Measurements from ENCODE around the gene RIT1. TPM values are rescaled to one million over a fixed set of nuclear protein-coding genes. Genes with fewer than 3 reads are reported as not detected.

The RIT1 gene
- total and polyA plus RNA-seq, 2 of the 8 experiments (the other 6 are each of a cell fraction or from before 2014, with no cell fraction given): 25.3 to 26.8 TPM

- Histone ChIP-seq H2AK5ac (ENCODE audit: low read depth, low read length) (no peak overlapping the region), H3K14ac (ENCODE audit: insufficient read length) (no peak overlapping the region), H4K5ac (ENCODE audit: insufficient read length, low read depth, low read length) (no peak overlapping the region), H3K27me3 (replicated peaks in 1 of 4; ENCODE audit: control insufficient read depth in 3 of 4, extremely low read depth in 1 of 4, insufficient read depth in 3 of 4, low read length in 3 of 4) (no peaks in the 10 kb centered on the region), H3K23me2 (ENCODE audit: low read depth, low read length) (no peaks in the 10 kb centered on the region), H2BK120ac (replicated peaks; ENCODE audit: low read depth, low read length) (no peak overlapping the region), H3K4ac (replicated peaks; ENCODE audit: insufficient read length, low read depth, low read length) (no peak overlapping the region), H2BK12ac (ENCODE audit: low read depth, low read length) (no peak overlapping the region), H3K27ac (ENCODE audit: low read depth, low read length) (no peak overlapping the region), H2BK15ac (ENCODE audit: low read length) (no peak overlapping the region), H2AFZ (ENCODE audit: low read length) (no peak overlapping the region), H3K79me1 (ENCODE audit: low read depth, low read length) (no peaks in the 10 kb centered on the region), H3K56ac (replicated peaks; ENCODE audit: insufficient read length, low read depth, low read length) (no peak overlapping the region), H3K9ac (replicated peaks in 1 of 4; ENCODE audit: extremely low read depth in 1 of 4, low read depth in 3 of 4, low read length in 3 of 4) (no peak overlapping the region), H3K36me3 (ENCODE audit: control insufficient read depth in 2 of 4, insufficient read depth in 4 of 4, low read length in 3 of 4) (no peaks in the 10 kb centered on the region), H4K91ac (replicated peaks; ENCODE audit: insufficient read length, low read length) (no peak overlapping the region), H2BK5ac (ENCODE audit: low read depth, low read length) (no peak overlapping the region), H3K4me2 (ENCODE audit: insufficient read depth in 1 of 2, low read depth in 2 of 2, low read length in 2 of 2) (no peak overlapping the region), H4K20me1 (replicated peaks in 1 of 2; ENCODE audit: control insufficient read depth in 1 of 2, insufficient read depth in 2 of 2, low read length in 2 of 2) (no peaks in the 10 kb centered on the region), H3K18ac (ENCODE audit: extremely low read depth, low read length) (no peak overlapping the region), H4K8ac (ENCODE audit: extremely low read depth, insufficient read depth, low read length) (no peak overlapping the region), H2BK20ac (ENCODE audit: low read length) (no peak overlapping the region), H3K4me3 (ENCODE audit: extremely low read depth in 1 of 4, insufficient read depth in 2 of 4, low read depth in 3 of 4, low read length in 4 of 4) (no peak overlapping the region), H3K9me3 (ENCODE audit: insufficient read depth in 2 of 2, low read depth in 1 of 2, low read length in 1 of 2) (no peaks in the 10 kb centered on the region), H3K4me1 (replicated peaks in 1 of 4; ENCODE audit: control insufficient read depth in 3 of 4, insufficient read depth in 4 of 4, low read length in 3 of 4) (no peaks in the 10 kb centered on the region), H3K79me2 (ENCODE audit: control insufficient read depth in 1 of 2, insufficient read depth in 2 of 2, low read length in 2 of 2) (no peaks in the 10 kb centered on the region), H3K23ac (ENCODE audit: insufficient read length) (no peak overlapping the region)
- no peak for FAIRE-seq
- CTCF ChIA-PET (ENCODE audit: partially characterized antibody): no interaction called here
- no peak for DNase-seq (ENCODE audit: low read depth in 1 of 2, low spot score in 2 of 2)
- WGBS, 2 experiments (ENCODE audit: extremely low coverage in 1 of 2, insufficient coverage in 1 of 2, insufficient read length in 1 of 2, insufficient replicate concordance in 2 of 2, low coverage in 1 of 2, low lambda C conversion rate in 2 of 2, missing lambda C conversion rate in 1 of 2): 98% methylated on average over 9 of the region's 9 CpGs; no CpG with 5 or more reads in 1 of the 2 experiments
- POLR2A ChIA-PET (ENCODE audit: partially characterized antibody): interaction anchor here (1.0 kb wide), 1 partner anchor 14 kb away, joined by 3 read pairs; the partner anchor contains the start of gene SYT11
- TF ChIP-seq CBX8 (IDR thresholded peaks at IDR 0.05; ENCODE audit: borderline replicate concordance, low read depth, low read length): no peak
- TF ChIP-seq POU5F1 (IDR thresholded peaks at IDR 0.05; ENCODE audit: low read depth, low read length): no peak
- no peak for TF ChIP-seq TAF1 (IDR thresholded peaks at IDR 0.05; ENCODE audit: low read depth, low read length)
- TF ChIP-seq RNF2 (IDR thresholded peaks at IDR 0.05; ENCODE audit: borderline replicate concordance, low read depth, low read length, missing control alignments, poor library complexity, severe bottlenecking): no peak
- TF ChIP-seq TAF7 (optimal IDR thresholded peaks at IDR 0.05; ENCODE audit: borderline replicate concordance, low read depth, low read length): no peak
- no peak for TF ChIP-seq PHF8 (conservative IDR thresholded peaks at IDR 0.05; ENCODE audit: low read depth, low read length)
- TF ChIP-seq SAP30 (IDR thresholded peaks at IDR 0.05; ENCODE audit: insufficient read depth, insufficient replicate concordance, low read length): no peak
- no peak for TF ChIP-seq JUN (IDR thresholded peaks at IDR 0.05; ENCODE audit: low read depth, low read length)
- TF ChIP-seq CBX5 (IDR thresholded peaks at IDR 0.05; ENCODE audit: low read depth, low read length): no peak
- TF ChIP-seq RFX5 (IDR thresholded peaks at IDR 0.05; ENCODE audit: borderline replicate concordance, low read depth, low read length): no peak
- TF ChIP-seq HDAC2 (IDR thresholded peaks at IDR 0.05; ENCODE audit: borderline replicate concordance in 1 of 2, low read depth in 2 of 2, low read length in 2 of 2): no peak
- no peak for TF ChIP-seq JUND (IDR thresholded peaks at IDR 0.05; ENCODE audit: low read length)
- no peak for TF ChIP-seq CREB1 (IDR thresholded peaks at IDR 0.05)
Measured at GRCh38 chr1:155873860-155874259, 37.3 kb downstream of the RIT1 start.
